ENCODE data around the gene RCC2.

DNA sequence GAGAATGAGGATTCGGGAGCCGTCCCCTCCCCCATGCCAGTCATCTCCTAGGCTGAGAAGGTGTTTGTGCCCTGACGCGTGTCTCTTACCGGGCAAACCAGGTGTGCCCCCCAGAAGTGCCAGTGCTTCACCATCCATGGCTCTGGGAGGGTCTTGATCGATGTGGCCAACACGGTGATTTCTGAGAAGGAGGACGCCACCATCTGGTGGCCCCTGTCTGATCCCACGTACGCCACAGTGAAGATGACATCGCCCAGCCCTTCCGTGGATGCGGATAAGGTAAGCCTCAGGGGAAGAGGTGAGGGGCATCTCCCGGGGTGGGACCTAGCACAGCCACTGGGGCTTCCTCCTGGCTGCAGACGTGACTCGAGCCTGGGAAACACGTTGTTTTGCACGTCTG lies 66.5 kb downstream of the RCC2 start:
- TF ChIP-seq, protein P1, sequence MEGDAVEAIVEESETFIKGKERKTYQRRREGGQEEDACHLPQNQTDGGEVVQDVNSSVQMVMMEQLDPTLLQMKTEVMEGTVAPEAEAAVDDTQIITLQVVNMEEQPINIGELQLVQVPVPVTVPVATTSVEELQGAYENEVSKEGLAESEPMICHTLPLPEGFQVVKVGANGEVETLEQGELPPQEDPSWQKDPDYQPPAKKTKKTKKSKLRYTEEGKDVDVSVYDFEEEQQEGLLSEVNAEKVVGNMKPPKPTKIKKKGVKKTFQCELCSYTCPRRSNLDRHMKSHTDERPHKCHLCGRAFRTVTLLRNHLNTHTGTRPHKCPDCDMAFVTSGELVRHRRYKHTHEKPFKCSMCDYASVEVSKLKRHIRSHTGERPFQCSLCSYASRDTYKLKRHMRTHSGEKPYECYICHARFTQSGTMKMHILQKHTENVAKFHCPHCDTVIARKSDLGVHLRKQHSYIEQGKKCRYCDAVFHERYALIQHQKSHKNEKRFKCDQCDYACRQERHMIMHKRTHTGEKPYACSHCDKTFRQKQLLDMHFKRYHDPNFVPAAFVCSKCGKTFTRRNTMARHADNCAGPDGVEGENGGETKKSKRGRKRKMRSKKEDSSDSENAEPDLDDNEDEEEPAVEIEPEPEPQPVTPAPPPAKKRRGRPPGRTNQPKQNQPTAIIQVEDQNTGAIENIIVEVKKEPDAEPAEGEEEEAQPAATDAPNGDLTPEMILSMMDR (conservative IDR thresholded peaks at IDR 0.05 in 1 of 2, IDR thresholded peaks at IDR 0.05 in 1 of 2; ENCODE audit: low read depth in 1 of 2, low read length in 2 of 2), result no peak
- no peak for TF ChIP-seq EZH2 (IDR thresholded peaks at IDR 0.05; ENCODE audit: low read length, missing control alignments)
